GM23338 (cell line): ENCODE results near the gene NCKAP5. TPM values are rescaled to one million over a fixed set of nuclear protein-coding genes. Genes with fewer than 3 reads are reported as not detected.
A peak's percentile ranks its signal among the peaks of the same experiment; 100 is the strongest.

Experiments used
- ATAC-seq: fragments of 200-7000 bp; cut with Tn5 transposase; 3 replicates; pipeline ENCODE4 v1.9.1; 2020
- DNase-seq: peaks from one replicate; pipeline ENCODE4 v3.0.0-alpha.2; 2015; ENCODE audit warnings: low spot score
- H2AFZ ChIP-seq: fragments of 200-600 bp; sonication (generic); 2 replicates; pipeline ENCODE4 v1.8.0; 2016; ENCODE audit warnings: antibody characterized with exemption, mild to moderate bottlenecking, moderate library complexity
- H3F3A ChIP-seq: fragments of 200-600 bp; sonication (generic); replicated peaks from 2 replicates; pipeline ENCODE4 v1.8.0; 2017; ENCODE audit warnings: antibody characterized with exemption, mixed run types, low read depth
- H3K27ac ChIP-seq: fragments of 200-600 bp; sonication (generic); 2 replicates; pipeline ENCODE4 v1.6.1; 2016; ENCODE audit warnings: low read depth
- H3K27me3 ChIP-seq: fragments of 200-600 bp; sonication (generic); 2 replicates; pipeline ENCODE4 v1.8.0; 2016; ENCODE audit warnings: mild to moderate bottlenecking, mixed run types, moderate library complexity; ENCODE audit not compliant: insufficient read depth
- H3K36me3 ChIP-seq: fragments of 200-600 bp; sonication (generic); 2 replicates; pipeline ENCODE4 v1.8.0; 2016; ENCODE audit warnings: mild to moderate bottlenecking; ENCODE audit not compliant: insufficient read depth
- H3K4me1 ChIP-seq: fragments of 200-600 bp; sonication (generic); 2 replicates; pipeline ENCODE4 v1.8.0; 2016; ENCODE audit warnings: mild to moderate bottlenecking, moderate library complexity; ENCODE audit not compliant: insufficient read depth
- H3K4me2 ChIP-seq: fragments of 200-600 bp; sonication (generic); 2 replicates; pipeline ENCODE4 v1.7.1; 2017; ENCODE audit warnings: mixed run types
- H3K4me3 ChIP-seq: fragments of 200-600 bp; sonication (generic); 2 replicates; pipeline ENCODE4 v1.6.1; 2016; ENCODE audit warnings: mixed run types
- H3K79me2 ChIP-seq: fragments of 200-600 bp; sonication (generic); replicated peaks from 2 replicates; pipeline ENCODE4 v1.8.0; 2017; ENCODE audit warnings: mild to moderate bottlenecking; ENCODE audit not compliant: insufficient read depth
- H3K9me2 ChIP-seq: fragments of 200-600 bp; sonication (generic); 2 replicates; pipeline ENCODE4 v1.8.0; 2017; ENCODE audit not compliant: insufficient read depth
- H4K20me1 ChIP-seq: fragments of 200-600 bp; sonication (generic); replicated peaks from 2 replicates; pipeline ENCODE4 v1.8.0; 2017; ENCODE audit warnings: mild to moderate bottlenecking; ENCODE audit not compliant: insufficient read depth
- H3K27ac Mint-ChIP-seq: 2 replicates; pipeline ENCODE4 v1.8.0; 2020; ENCODE audit warnings: inconsistent platforms, mild to moderate bottlenecking, moderate library complexity, mixed read lengths
- H3K27me3 Mint-ChIP-seq: 3 replicates; pipeline ENCODE4 v1.8.0; 2022; ENCODE audit warnings: low read depth, mild to moderate bottlenecking, moderate library complexity, mixed read lengths, inconsistent platforms; ENCODE audit not compliant: insufficient read depth, poor library complexity
- H3K36me3 Mint-ChIP-seq: 3 replicates; pipeline ENCODE4 v1.8.0; 2021; ENCODE audit warnings: low read depth, mild to moderate bottlenecking, inconsistent platforms, moderate library complexity, mixed read lengths
- H3K4me1 Mint-ChIP-seq: 3 replicates; pipeline ENCODE4 v1.8.0; 2020; ENCODE audit warnings: mild to moderate bottlenecking, inconsistent platforms, mixed read lengths
- H3K4me3 Mint-ChIP-seq: 3 replicates; pipeline ENCODE4 v1.8.0; 2021; ENCODE audit warnings: moderate library complexity, mild to moderate bottlenecking, inconsistent platforms, mixed read lengths
- H3K9me3 Mint-ChIP-seq: 3 replicates; pipeline ENCODE4 v1.8.0; 2020; ENCODE audit warnings: moderate library complexity, mild to moderate bottlenecking, inconsistent platforms, mixed read lengths
- CTCF ChIP-seq, 2 experiments: fragments of 200-600 bp in 1 of 2; sonication (generic) in 1 of 2; conservative IDR thresholded peaks; 2 replicates each; pipeline versions ENCODE4 v1.5.1 to v1.6.1; 2016 to 2017; ENCODE audit warnings: antibody characterized with exemption in 2 of 2, low read depth in 2 of 2, mild to moderate bottlenecking in 2 of 2, moderate library complexity in 1 of 2
- ETS1 ChIP-seq: IDR thresholded peaks from 2 replicates; pipeline ENCODE4 v1.6.1; 2016; ENCODE audit warnings: antibody characterized with exemption
- EZH2phosphoT487 ChIP-seq: fragments of 200-600 bp; sonication (generic); IDR thresholded peaks from one replicate; pipeline ENCODE4 v1.8.1; 2018; ENCODE audit warnings: antibody characterized with exemption; ENCODE audit not compliant: unreplicated experiment
- JUNB ChIP-seq: IDR thresholded peaks from one replicate; pipeline ENCODE4 v1.6.1; 2016; ENCODE audit warnings: antibody characterized with exemption; ENCODE audit not compliant: unreplicated experiment
- POLR2AphosphoS5 ChIP-seq: IDR thresholded peaks from 2 replicates; pipeline ENCODE4 v1.6.1; 2016; ENCODE audit warnings: antibody characterized with exemption, low read depth
- REST ChIP-seq: IDR thresholded peaks from one replicate; pipeline ENCODE4 v1.6.1; 2018; ENCODE audit warnings: antibody characterized with exemption; ENCODE audit not compliant: unreplicated experiment
- STAT1 ChIP-seq: IDR thresholded peaks from one replicate; pipeline ENCODE4 v1.6.1; 2016; ENCODE audit warnings: antibody characterized with exemption; ENCODE audit not compliant: unreplicated experiment
- ZNF114 ChIP-seq: fragments of 250-450 bp; sonication (Bioruptor Pico); IDR thresholded peaks from 2 replicates; pipeline ENCODE4 v1.5.0; 2020; ENCODE audit warnings: mild to moderate bottlenecking, moderate library complexity
- ZNF331 ChIP-seq: fragments of 250-450 bp; sonication (Bioruptor Pico); IDR thresholded peaks from 2 replicates; pipeline ENCODE4 v1.5.0; 2020; ENCODE audit warnings: low read depth, mild to moderate bottlenecking, moderate library complexity
- polyA plus RNA-seq: library from polyadenylated mRNA; unstranded; fragments of >200 nt; fragmentation: Nextera tagmentation; extraction: Ambion mirVana; gene quantifications from 2 replicates; pipeline ENCODE4 v1.2.1, GENCODE V29; 2016
- total RNA-seq: library from RNA; depleted of rRNA; stranded (reverse); fragments of >200 nt; shearing (Covaris generic); gene quantifications from 2 replicates; pipeline ENCODE4 v1.2.3, GENCODE V29; 2014

The NCKAP5 gene
- total and polyA plus RNA-seq, 2 experiments from 2014 or later = 0.34 to 0.73 TPM

- TF ChIP-seq JUNB = no peak
- Mint-ChIP-seq H3K9me3 (no peaks in the 10 kb centered on the region), H3K4me1 (peaks cover 15% of the 10 kb centered on the region), H3K4me3 (no peak overlapping the region), H3K27ac (no peak overlapping the region; the same call in 1 of the 2 replicates), H3K36me3 (no peaks in the 10 kb centered on the region), H3K27me3 (peaks cover 5% of the 10 kb centered on the region)
- Histone ChIP-seq H3F3A (no peaks in the 10 kb centered on the region), H3K9me2 (no peaks in the 10 kb centered on the region), H2AFZ (peak overlapping the region; percentile 52; the same call in 1 of the 2 replicates), H3K4me1 (0 out of 2 replicates have a peak, but pooled peaks cover 5% of the 10 kb centered on the region), H3K4me2 (no peak overlapping the region), H3K27ac (no peak overlapping the region), H3K4me3 (no peak overlapping the region), H3K36me3 (no peaks in the 10 kb centered on the region), H3K27me3 (no peaks in the 10 kb centered on the region), H4K20me1 (no peaks in the 10 kb centered on the region), H3K79me2 (no peaks in the 10 kb centered on the region)
- ATAC-seq (no peak), DNase-seq (no peak)
Measured at GRCh38 chr2:133599211-133599803, 31.0 kb upstream of the NCKAP5 start.

- Histone ChIP-seq H3K36me3 (no peaks in the 10 kb centered on the region), H3K4me3 (no peak overlapping the region), H3K79me2 (no peaks in the 10 kb centered on the region), H2AFZ (no peak overlapping the region), H3K4me2 (no peak overlapping the region), H3K27ac (no peak overlapping the region), H4K20me1 (no peaks in the 10 kb centered on the region), H3K9me2 (no peaks in the 10 kb centered on the region), H3K27me3 (no peaks in the 10 kb centered on the region), H3K4me1 (0 out of 2 replicates have a peak, but pooled peaks cover 5% of the 10 kb centered on the region), H3F3A (no peaks in the 10 kb centered on the region)
- DNase-seq = no peak
- peaks cover 5% of the 10 kb centered on the region for H3K27me3 Mint-ChIP-seq
- no peak overlapping the region for H3K4me3 Mint-ChIP-seq
- no peaks in the 10 kb centered on the region for H3K9me3 Mint-ChIP-seq
- ATAC-seq = no peak
- H3K4me1 Mint-ChIP-seq = peaks cover 13% of the 10 kb centered on the region
- no peaks in the 10 kb centered on the region for H3K36me3 Mint-ChIP-seq
- no peak overlapping the region for H3K27ac Mint-ChIP-seq
- no peak for TF ChIP-seq ZNF331
- TF ChIP-seq JUNB = no peak
- TF ChIP-seq REST = no peak
- TF ChIP-seq EZH2phosphoT487 = no peak
- no peak for TF ChIP-seq STAT1
- no peak for TF ChIP-seq POLR2AphosphoS5
- no peak for TF ChIP-seq ETS1
- no peak for TF ChIP-seq CTCF (conservative IDR thresholded peaks at IDR 0.05; ENCODE audit: low read depth in 2 of 2)
- TF ChIP-seq ZNF114 = no peak
Measured at GRCh38 chr2:133598769-133599168, 30.5 kb upstream of the NCKAP5 start.
